Uterus (tissue), 4 donors: Measurements from ENCODE around the gene SRL. TPM values are rescaled to one million over a fixed set of nuclear protein-coding genes. Genes with fewer than 3 reads are reported as not detected.

Experiments
- DNase-seq, 2 donors: peaks; one replicate each; pipeline ENCODE4 v3.0.0-alpha.2; 2019 to 2020
- H3K27ac ChIP-seq, 2 donors: fragments of 200-600 bp; sonication (generic); 1 replicate in 1 of 2; 2 replicates in 1 of 2; pipeline ENCODE4 v1.5.1; 2016 to 2018
- H3K27me3 ChIP-seq, 2 donors: fragments of 200-600 bp; sonication (generic); one replicate each; pipeline ENCODE4 v1.5.1; 2018 to 2019; ENCODE audit warnings: control low read depth in 1 of 2
- H3K36me3 ChIP-seq, 2 donors: fragments of 200-600 bp; sonication (generic); one replicate each; pipeline ENCODE4 v1.5.1; 2019; ENCODE audit warnings: control low read depth in 1 of 2
- H3K4me1 ChIP-seq, 2 donors: fragments of 200-600 bp; sonication (generic); one replicate each; pipeline ENCODE4 v1.5.1; 2018 to 2019; ENCODE audit warnings: control low read depth in 1 of 2
- H3K4me3 ChIP-seq, 2 donors: fragments of 200-600 bp; sonication (generic); 1 replicate in 1 of 2; 2 replicates in 1 of 2; pipeline ENCODE4 v1.5.1; 2018 to 2019; ENCODE audit warnings: mild to moderate bottlenecking in 1 of 2
- H3K9me3 ChIP-seq, 2 donors: fragments of 200-600 bp; sonication (generic); one replicate each; pipeline ENCODE4 v1.5.1; 2019; ENCODE audit warnings: control low read depth in 1 of 2
- CTCF ChIP-seq, 4 experiments: fragments of 200-600 bp in 2 of 4; fragments of 450-650 bp in 2 of 4; sonication (generic) in 2 of 4; IDR thresholded peaks; one replicate each; pipeline ENCODE4 v1.5.1; 2016 to 2019; ENCODE audit warnings: antibody characterized with exemption in 4 of 4, mild to moderate bottlenecking in 2 of 4, moderate library complexity in 1 of 4
- POLR2A ChIP-seq, 2 donors: fragments of 450-650 bp; IDR thresholded peaks; one replicate each; pipeline ENCODE4 v1.6.1; 2016; ENCODE audit warnings: antibody characterized with exemption in 2 of 2, mild to moderate bottlenecking in 1 of 2, moderate library complexity in 1 of 2
- intact Hi-C: fragments of 100-400 bp; cut with DNase I; formaldehyde crosslinking; loops from one replicate; pipeline ENCODE4 v1.15.1; 2023; ENCODE audit warnings: low total_unique reads
- total RNA-seq, 4 donors: library from RNA; depleted of rRNA in 3 of 4; stranded (reverse); fragments of >200 nt in 3 of 4; gene quantifications; one replicate each; pipeline versions ENCODE4 v1.1.0 to v1.2.4, GENCODE V29; 2014 to 2023
- donor health status: DM: yes; HTN: yes; CAD: no.

Gene SRL
- total RNA-seq, 4 donors from 2014 or later = 0.29 to 10.1 (median 7.6) TPM

GRCh38 chr16:4198816-4199215 lies 43.1 kb downstream of the SRL start:
- Histone ChIP-seq H3K36me3 (no peaks in the 10 kb centered on the region), H3K4me3 (no peak overlapping the region), H3K27me3 (no peaks in the 10 kb centered on the region), H3K9me3 (no peaks in the 10 kb centered on the region), H3K27ac (no peak overlapping the region), H3K4me1 (no peaks in the 10 kb centered on the region)
- intact Hi-C loops = loop anchor here (10.0 kb wide), 1 partner anchor 66 kb away; no protein-coding TSS in a partner anchor
- no peak for DNase-seq
- no peak for TF ChIP-seq POLR2A (IDR thresholded peaks at IDR 0.05)
- no peak for TF ChIP-seq CTCF (IDR thresholded peaks at IDR 0.05)

GRCh38 chr16:4194661-4195060 lies 47.2 kb downstream of the SRL start:
- intact Hi-C loops = loop anchor here (10.0 kb wide), 1 partner anchor 70 kb away; no protein-coding TSS in a partner anchor
- H3K9me3 ChIP-seq = no peaks in the 10 kb centered on the region
- DNase-seq = no peak
- no peak overlapping the region for H3K4me3 ChIP-seq
- no peaks in the 10 kb centered on the region for H3K27me3 ChIP-seq
- H3K27ac ChIP-seq = no peak overlapping the region
- TF ChIP-seq CTCF (IDR thresholded peaks at IDR 0.05) (no peak), POLR2A (IDR thresholded peaks at IDR 0.05) (no peak)
- no peaks in the 10 kb centered on the region for H3K4me1 ChIP-seq
- H3K36me3 ChIP-seq = no peaks in the 10 kb centered on the region

- no peaks in the 10 kb centered on the region for H3K27me3 ChIP-seq
- no peaks in the 10 kb centered on the region for H3K4me1 ChIP-seq
- H3K9me3 ChIP-seq = no peaks in the 10 kb centered on the region
- DNase-seq = no peak
- no peak for TF ChIP-seq CTCF (IDR thresholded peaks at IDR 0.05)
- no peak for TF ChIP-seq POLR2A (IDR thresholded peaks at IDR 0.05)
- H3K27ac ChIP-seq = no peak overlapping the region
- no peaks in the 10 kb centered on the region for H3K36me3 ChIP-seq
- H3K4me3 ChIP-seq = no peak overlapping the region
- intact Hi-C loops = loop anchor here (10.0 kb wide), 1 partner anchor 71 kb away; no protein-coding TSS in a partner anchor
Measured at GRCh38 chr16:4193920-4194319, 48.0 kb downstream of the SRL start.

GRCh38 chr16:4192206-4192605 lies 49.7 kb downstream of the SRL start:
- intact Hi-C loops = loop anchor here (10.0 kb wide), 1 partner anchor 73 kb away; no protein-coding TSS in a partner anchor
- Histone ChIP-seq H3K36me3 (no peaks in the 10 kb centered on the region), H3K4me3 (no peak overlapping the region), H3K9me3 (no peaks in the 10 kb centered on the region), H3K27me3 (no peaks in the 10 kb centered on the region), H3K4me1 (no peaks in the 10 kb centered on the region), H3K27ac (no peak overlapping the region)
- TF ChIP-seq CTCF (IDR thresholded peaks at IDR 0.05) (no peak), POLR2A (IDR thresholded peaks at IDR 0.05) (no peak)
- DNase-seq = no peak

- intact Hi-C loops = loop anchor here (10.0 kb wide), 1 partner anchor 74 kb away; no protein-coding TSS in a partner anchor
- Histone ChIP-seq H3K27ac (no peak overlapping the region), H3K4me1 (no peaks in the 10 kb centered on the region), H3K27me3 (no peaks in the 10 kb centered on the region), H3K36me3 (no peaks in the 10 kb centered on the region), H3K9me3 (no peaks in the 10 kb centered on the region), H3K4me3 (no peak overlapping the region)
- DNase-seq = no peak
- TF ChIP-seq POLR2A (IDR thresholded peaks at IDR 0.05) (no peak), CTCF (IDR thresholded peaks at IDR 0.05) (no peak)
Measured at GRCh38 chr16:4190712-4191333, 51.1 kb downstream of the SRL start.
